ENCODE data around the gene CEP72. TPM values are rescaled to one million over a fixed set of nuclear protein-coding genes. Genes with fewer than 3 reads are reported as not detected.

CEP72 gene
- total RNA-seq, 1 donor from 2014 or later = 17.2 TPM

- H3K27me3 Mint-ChIP-seq (ENCODE audit: insufficient read depth, low read depth) = peaks cover 3% of the 10 kb centered on the region
- H3K9ac ChIP-seq = no peak overlapping the region
Observed at GRCh38 chr5:660491-661030, 48.4 kb downstream of the CEP72 start.

GRCh38 chr5:661891-662750 lies 50.0 kb downstream of the CEP72 start:
- Histone ChIP-seq H3K27ac (no peak overlapping the region), H3K36me3 (no peaks in the 10 kb centered on the region), H3K4me2 (no peak overlapping the region), H3F3A (ENCODE audit: low read depth) (no peaks in the 10 kb centered on the region), H4K20me1 (ENCODE audit: low read depth) (peaks cover 1% of the 10 kb centered on the region), H3K27me3 (no peaks in the 10 kb centered on the region), H3K4me1 (no peaks in the 10 kb centered on the region), H3K79me2 (ENCODE audit: low read depth) (no peaks in the 10 kb centered on the region), H3K4me3 (no peak overlapping the region), H2AFZ (replicated peaks) (no peak overlapping the region), H3K9me3 (ENCODE audit: low read depth) (no peaks in the 10 kb centered on the region), H3K9ac (no peak overlapping the region)
- peaks cover 6% of the 10 kb centered on the region for H3K4me1 Mint-ChIP-seq
- H3K36me3 Mint-ChIP-seq = peaks cover 43% of the 10 kb centered on the region
- no peak for TF ChIP-seq EZH2 (IDR thresholded peaks at IDR 0.05)
- TF ChIP-seq, protein P1, sequence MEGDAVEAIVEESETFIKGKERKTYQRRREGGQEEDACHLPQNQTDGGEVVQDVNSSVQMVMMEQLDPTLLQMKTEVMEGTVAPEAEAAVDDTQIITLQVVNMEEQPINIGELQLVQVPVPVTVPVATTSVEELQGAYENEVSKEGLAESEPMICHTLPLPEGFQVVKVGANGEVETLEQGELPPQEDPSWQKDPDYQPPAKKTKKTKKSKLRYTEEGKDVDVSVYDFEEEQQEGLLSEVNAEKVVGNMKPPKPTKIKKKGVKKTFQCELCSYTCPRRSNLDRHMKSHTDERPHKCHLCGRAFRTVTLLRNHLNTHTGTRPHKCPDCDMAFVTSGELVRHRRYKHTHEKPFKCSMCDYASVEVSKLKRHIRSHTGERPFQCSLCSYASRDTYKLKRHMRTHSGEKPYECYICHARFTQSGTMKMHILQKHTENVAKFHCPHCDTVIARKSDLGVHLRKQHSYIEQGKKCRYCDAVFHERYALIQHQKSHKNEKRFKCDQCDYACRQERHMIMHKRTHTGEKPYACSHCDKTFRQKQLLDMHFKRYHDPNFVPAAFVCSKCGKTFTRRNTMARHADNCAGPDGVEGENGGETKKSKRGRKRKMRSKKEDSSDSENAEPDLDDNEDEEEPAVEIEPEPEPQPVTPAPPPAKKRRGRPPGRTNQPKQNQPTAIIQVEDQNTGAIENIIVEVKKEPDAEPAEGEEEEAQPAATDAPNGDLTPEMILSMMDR (IDR thresholded peaks at IDR 0.05) = no peak
- TF ChIP-seq EZH2phosphoT487 (IDR thresholded peaks at IDR 0.05) = no peak
- peaks cover 2% of the 10 kb centered on the region for H3K9me3 Mint-ChIP-seq
- no peak overlapping the region for H3K4me3 Mint-ChIP-seq
- no peak for DNase-seq (ENCODE audit: low spot score)
- peaks cover 3% of the 10 kb centered on the region for H3K27me3 Mint-ChIP-seq (ENCODE audit: insufficient read depth, low read depth)
- no peak overlapping the region for H3K27ac Mint-ChIP-seq

More at GRCh38 chr5:660491-661030, 48.4 kb downstream of the CEP72 start:
- Histone ChIP-seq H2AFZ (replicated peaks) (no peak overlapping the region), H3K27me3 (no peaks in the 10 kb centered on the region), H3K79me2 (ENCODE audit: low read depth) (no peaks in the 10 kb centered on the region), H3K4me3 (no peak overlapping the region), H3K9me3 (ENCODE audit: low read depth) (no peaks in the 10 kb centered on the region), H3F3A (ENCODE audit: low read depth) (no peaks in the 10 kb centered on the region), H3K27ac (no peak overlapping the region), H3K4me1 (no peaks in the 10 kb centered on the region), H3K4me2 (no peak overlapping the region), H4K20me1 (ENCODE audit: low read depth) (no peaks in the 10 kb centered on the region), H3K36me3 (no peaks in the 10 kb centered on the region)
- Mint-ChIP-seq H3K4me3 (no peak overlapping the region), H3K27ac (no peak overlapping the region), H3K4me1 (peaks cover 4% of the 10 kb centered on the region), H3K36me3 (peaks cover 49% of the 10 kb centered on the region), H3K9me3 (peaks cover 2% of the 10 kb centered on the region)
- DNase-seq (ENCODE audit: low spot score) = no peak
- TF ChIP-seq EZH2phosphoT487 (IDR thresholded peaks at IDR 0.05) (no peak), EZH2 (IDR thresholded peaks at IDR 0.05) (no peak)
- TF ChIP-seq, protein P1 (IDR thresholded peaks at IDR 0.05) = no peak

DNA sequence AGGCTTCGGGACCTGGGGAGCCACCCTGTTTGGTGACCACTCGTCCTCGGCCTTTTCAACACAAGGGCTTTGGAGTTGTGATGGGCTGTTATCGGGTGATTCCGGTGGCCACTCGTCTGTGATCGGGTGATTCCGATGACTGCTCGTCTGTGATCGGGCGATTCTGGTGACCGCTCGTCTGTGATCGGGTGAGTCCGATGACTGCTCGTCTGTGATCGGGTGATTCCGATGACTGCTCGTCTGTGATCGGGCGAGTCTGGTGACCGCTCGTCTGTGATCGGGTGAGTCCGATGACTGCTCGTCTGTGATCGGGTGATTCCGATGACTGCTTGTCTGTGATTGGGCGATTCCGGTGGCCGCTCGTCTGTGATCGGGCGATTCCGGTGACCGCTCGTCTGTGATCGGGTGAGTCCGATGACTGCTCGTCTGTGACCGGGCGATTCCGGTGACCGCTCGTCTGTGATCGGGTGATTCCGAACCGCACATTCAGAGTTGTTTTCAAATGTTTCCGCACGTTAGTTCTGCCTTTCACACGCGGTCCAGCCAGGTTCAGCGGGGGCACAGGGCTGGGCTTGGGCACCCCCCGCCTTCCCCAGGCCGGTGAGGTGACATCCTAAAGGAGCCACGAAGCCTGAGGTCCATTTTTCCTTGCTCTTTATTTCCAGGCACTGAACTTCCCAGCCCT lies 50.8 kb downstream of the CEP72 start:
- H3K9me3 Mint-ChIP-seq = peaks cover 2% of the 10 kb centered on the region
- no peaks in the 10 kb centered on the region for H3F3A ChIP-seq (ENCODE audit: low read depth)
- peaks cover 8% of the 10 kb centered on the region for H3K4me1 Mint-ChIP-seq
- TF ChIP-seq EZH2 (IDR thresholded peaks at IDR 0.05) (no peak), EZH2phosphoT487 (IDR thresholded peaks at IDR 0.05) (no peak)
- TF ChIP-seq, protein P1 (IDR thresholded peaks at IDR 0.05) = no peak
- no peak overlapping the region for H3K4me3 ChIP-seq
- no peak overlapping the region for H3K4me2 ChIP-seq
- H3K27me3 Mint-ChIP-seq (ENCODE audit: insufficient read depth, low read depth) = peaks cover 3% of the 10 kb centered on the region
- H3K27me3 ChIP-seq = no peaks in the 10 kb centered on the region
- H2AFZ ChIP-seq (replicated peaks) = no peak overlapping the region
- no peak overlapping the region for H3K27ac Mint-ChIP-seq
- H3K27ac ChIP-seq = no peak overlapping the region
- no peaks in the 10 kb centered on the region for H3K79me2 ChIP-seq (ENCODE audit: low read depth)
- no peaks in the 10 kb centered on the region for H3K36me3 ChIP-seq
- no peak for DNase-seq (ENCODE audit: low spot score)
- peaks cover 7% of the 10 kb centered on the region for H4K20me1 ChIP-seq (ENCODE audit: low read depth)
- H3K9ac ChIP-seq = no peak overlapping the region
- H3K4me1 ChIP-seq = no peaks in the 10 kb centered on the region
- H3K9me3 ChIP-seq (ENCODE audit: low read depth) = no peaks in the 10 kb centered on the region
- no peak overlapping the region for H3K4me3 Mint-ChIP-seq
- peaks cover 42% of the 10 kb centered on the region for H3K36me3 Mint-ChIP-seq
